H1 (cell line): ENCODE results near the gene GH2. TPM values are rescaled to one million over a fixed set of nuclear protein-coding genes. Genes with fewer than 3 reads are reported as not detected.

Experiments
- ATF3 ChIP-seq: IDR thresholded peaks from 2 replicates; pipeline ENCODE4 v1.6.1; 2011; ENCODE audit warnings: low read depth, mild to moderate bottlenecking, low read length; ENCODE audit not compliant: insufficient read depth
- CBX8 ChIP-seq: fragments of 300-800, 300-1000 bp; sonication (generic); IDR thresholded peaks from 2 replicates; pipeline ENCODE4 v1.7.1; 2016; ENCODE audit warnings: low read depth, low read length, borderline replicate concordance
- CHD7 ChIP-seq: fragments of 300-600 bp; sonication (generic); IDR thresholded peaks from 2 replicates; pipeline ENCODE4 v1.7.1; 2012; ENCODE audit warnings: low read length, moderate library complexity, mild to moderate bottlenecking, inconsistent platforms; ENCODE audit not compliant: insufficient replicate concordance
- EZH2 ChIP-seq: fragments of 200-600 bp; sonication (generic); IDR thresholded peaks from 2 replicates; pipeline ENCODE4 v1.7.1; 2012; ENCODE audit warnings: low read depth, mild to moderate bottlenecking, moderate library complexity, low read length, inconsistent platforms; ENCODE audit not compliant: severe bottlenecking
- MAX ChIP-seq: IDR thresholded peaks from 2 replicates; pipeline ENCODE4 v1.6.1; 2012; ENCODE audit warnings: inconsistent platforms
- NANOG ChIP-seq: IDR thresholded peaks from 2 replicates; pipeline ENCODE4 v1.6.1; 2011; ENCODE audit warnings: low read length, low read depth, mild to moderate bottlenecking, inconsistent platforms; ENCODE audit not compliant: insufficient read depth, poor library complexity, severe bottlenecking
- RBBP5 ChIP-seq: IDR thresholded peaks from 2 replicates; pipeline ENCODE4 v1.7.1; 2012; ENCODE audit warnings: low read depth, mild to moderate bottlenecking, inconsistent platforms, low read length, moderate library complexity, borderline replicate concordance
- RNF2 ChIP-seq: fragments of 200-900, 300-1000 bp; sonication (generic); IDR thresholded peaks from 2 replicates; pipeline ENCODE4 v1.7.1; 2016; ENCODE audit warnings: borderline replicate concordance, low read depth, mild to moderate bottlenecking, antibody characterized with exemption, low read length; ENCODE audit not compliant: poor library complexity, severe bottlenecking; ENCODE audit errors: missing control alignments
- YY1 ChIP-seq: IDR thresholded peaks from 2 replicates; pipeline ENCODE4 v1.6.1; 2011; ENCODE audit warnings: low read depth, mild to moderate bottlenecking, low read length
- polyA plus RNA-seq, 7 experiments: library from polyadenylated mRNA; depleted of rRNA in 3 of 7; stranded (reverse) in 5 of 7; unstranded in 2 of 7; fragments of >200 nt in 5 of 7; fragments of 200-250 nt in 2 of 7; gene quantifications; 1 replicate in 5 of 7; 2 replicates in 1 of 7; 4 replicates in 1 of 7; pipeline versions ENCODE4 v1.2.1 to v1.2.3, GENCODE V29; 2011 to 2013; ENCODE audit warnings: missing spikeins in 2 of 7, mixed read lengths in 2 of 7
- total RNA-seq: library from RNA; stranded (reverse); fragmentation: NEBNext Ultra II Directional; extraction: Animal tissue kit (Norgen Biotek cat#: 25700); gene quantifications from 2 replicates; pipeline ENCODE4 v1.2.1, GENCODE V29; 2021

Gene GH2
- total and polyA plus RNA-seq, 2 of the 8 experiments (the other 6 are each of a cell fraction or from before 2014, with no cell fraction given): 0.60 to 1.5 TPM

GRCh38 chr17:63917646-63918045, 35.9 kb upstream of the GH2 start (continued):
- TF ChIP-seq CHD7 (no peak), CBX8 (no peak), MAX (no peak), ATF3 (no peak), RNF2 (no peak), EZH2 (no peak), NANOG (no peak), RBBP5 (no peak), YY1 (no peak)
